H1 (cell line): ENCODE results near the gene GJB1. TPM values are rescaled to one million over a fixed set of nuclear protein-coding genes. Genes with fewer than 3 reads are reported as not detected.

Experiments
- CBX8 ChIP-seq: fragments of 300-800, 300-1000 bp; sonication (generic); IDR thresholded peaks from 2 replicates; pipeline ENCODE4 v1.7.1; 2016; ENCODE audit warnings: low read depth, low read length, borderline replicate concordance
- CEBPB ChIP-seq: IDR thresholded peaks from 2 replicates; pipeline ENCODE4 v1.6.1; 2012; ENCODE audit warnings: low read depth, low read length
- HDAC6 ChIP-seq: IDR thresholded peaks from one replicate; pipeline ENCODE4 v1.7.1; 2012; ENCODE audit warnings: low read depth, mild to moderate bottlenecking, inconsistent platforms, low read length, moderate library complexity
- POLR2A ChIP-seq, 2 experiments: IDR thresholded peaks; 1 replicate in 1 of 2; 2 replicates in 1 of 2; pipeline ENCODE4 v1.6.1; 2011; ENCODE audit warnings: low read depth in 2 of 2, low read length in 2 of 2, mild to moderate bottlenecking in 2 of 2; ENCODE audit errors: control extremely low read depth in 1 of 2
- ZNF274 ChIP-seq: IDR thresholded peaks from 2 replicates; pipeline ENCODE4 v1.7.0; 2012; ENCODE audit warnings: low read length, borderline replicate concordance; ENCODE audit errors: extremely low read depth
- polyA plus RNA-seq, 7 experiments: library from polyadenylated mRNA; depleted of rRNA in 3 of 7; stranded (reverse) in 5 of 7; unstranded in 2 of 7; fragments of >200 nt in 5 of 7; fragments of 200-250 nt in 2 of 7; gene quantifications; 1 replicate in 5 of 7; 2 replicates in 1 of 7; 4 replicates in 1 of 7; pipeline versions ENCODE4 v1.2.1 to v1.2.3, GENCODE V29; 2011 to 2013; ENCODE audit warnings: missing spikeins in 2 of 7, mixed read lengths in 2 of 7
- total RNA-seq: library from RNA; stranded (reverse); fragmentation: NEBNext Ultra II Directional; extraction: Animal tissue kit (Norgen Biotek cat#: 25700); gene quantifications from 2 replicates; pipeline ENCODE4 v1.2.1, GENCODE V29; 2021
- TF ChIP-seq, protein P1 (sequence below): IDR thresholded peaks from 2 replicates; pipeline ENCODE4 v1.6.1; 2011; ENCODE audit warnings: low read length, improper control_type of control experiment
- TF ChIP-seq, protein P2 (sequence below): IDR thresholded peaks from 2 replicates; pipeline ENCODE4 v1.6.1; 2012; ENCODE audit warnings: low read length, inconsistent platforms

GJB1 gene
- total and polyA plus RNA-seq, 2 of the 8 experiments (the other 6 are each of a cell fraction or from before 2014, with no cell fraction given) = 0.14 TPM; not detected in 1

- TF ChIP-seq, protein P1, sequence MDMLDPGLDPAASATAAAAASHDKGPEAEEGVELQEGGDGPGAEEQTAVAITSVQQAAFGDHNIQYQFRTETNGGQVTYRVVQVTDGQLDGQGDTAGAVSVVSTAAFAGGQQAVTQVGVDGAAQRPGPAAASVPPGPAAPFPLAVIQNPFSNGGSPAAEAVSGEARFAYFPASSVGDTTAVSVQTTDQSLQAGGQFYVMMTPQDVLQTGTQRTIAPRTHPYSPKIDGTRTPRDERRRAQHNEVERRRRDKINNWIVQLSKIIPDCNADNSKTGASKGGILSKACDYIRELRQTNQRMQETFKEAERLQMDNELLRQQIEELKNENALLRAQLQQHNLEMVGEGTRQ = no peak
- no peak for TF ChIP-seq CEBPB
- TF ChIP-seq CBX8 = no peak
- TF ChIP-seq POLR2A (IDR thresholded peaks at IDR 0.05; ENCODE audit: control extremely low read depth in 1 of 2, low read depth in 2 of 2, low read length in 2 of 2) = no peak
- TF ChIP-seq ZNF274 = no peak
- no peak for TF ChIP-seq HDAC6
- TF ChIP-seq, protein P2, sequence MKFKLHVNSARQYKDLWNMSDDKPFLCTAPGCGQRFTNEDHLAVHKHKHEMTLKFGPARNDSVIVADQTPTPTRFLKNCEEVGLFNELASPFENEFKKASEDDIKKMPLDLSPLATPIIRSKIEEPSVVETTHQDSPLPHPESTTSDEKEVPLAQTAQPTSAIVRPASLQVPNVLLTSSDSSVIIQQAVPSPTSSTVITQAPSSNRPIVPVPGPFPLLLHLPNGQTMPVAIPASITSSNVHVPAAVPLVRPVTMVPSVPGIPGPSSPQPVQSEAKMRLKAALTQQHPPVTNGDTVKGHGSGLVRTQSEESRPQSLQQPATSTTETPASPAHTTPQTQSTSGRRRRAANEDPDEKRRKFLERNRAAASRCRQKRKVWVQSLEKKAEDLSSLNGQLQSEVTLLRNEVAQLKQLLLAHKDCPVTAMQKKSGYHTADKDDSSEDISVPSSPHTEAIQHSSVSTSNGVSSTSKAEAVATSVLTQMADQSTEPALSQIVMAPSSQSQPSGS = no peak
These were observed 1.2 kb downstream of the GJB1 start (continued) for GRCh38 chrX:71224098-71224708.
